CD14-positive monocyte (primary cell): ENCODE data around the gene ZNF662. TPM values are rescaled to one million over a fixed set of nuclear protein-coding genes. Genes with fewer than 3 reads are reported as not detected.

Source experiments
- DNase-seq, 3 donors: peaks; one replicate each; pipeline ENCODE4 v3.0.0-alpha.2; 2011 to 2022
- H2AFZ ChIP-seq: 2 replicates; pipeline ENCODE4 v1.6.0; 2012; ENCODE audit warnings: mild to moderate bottlenecking, low read depth, low read length, inconsistent platforms; ENCODE audit not compliant: insufficient read depth, poor library complexity, severe bottlenecking
- H3K27ac ChIP-seq, 2 donors: 1 replicate in 1 of 2; 2 replicates in 1 of 2; pipeline ENCODE4 v1.5.1; 2012 to 2013; ENCODE audit warnings: low read length in 2 of 2, control low read depth in 1 of 2, inconsistent platforms in 1 of 2, low read depth in 1 of 2, mild to moderate bottlenecking in 1 of 2
- H3K27me3 ChIP-seq, 2 donors: one replicate each; pipeline versions ENCODE4 v1.6.0 to v1.6.1; 2011 to 2013; ENCODE audit warnings: low read length in 2 of 2; ENCODE audit not compliant: control insufficient read depth in 2 of 2, insufficient read depth in 2 of 2
- H3K36me3 ChIP-seq, 2 donors: replicated peaks in 1 of 2; 1 replicate in 1 of 2; 2 replicates in 1 of 2; pipeline versions ENCODE4 v1.5.1 to v1.6.1; 2012 to 2013; ENCODE audit warnings: low read length in 2 of 2, control low read depth in 1 of 2, inconsistent platforms in 1 of 2, mild to moderate bottlenecking in 1 of 2; ENCODE audit not compliant: insufficient read depth in 2 of 2, control insufficient read depth in 1 of 2
- H3K4me1 ChIP-seq, 2 donors: 1 replicate in 1 of 2; 2 replicates in 1 of 2; pipeline versions ENCODE4 v1.5.1 to v1.6.1; 2012 to 2013; ENCODE audit warnings: low read length in 2 of 2, control low read depth in 1 of 2, inconsistent platforms in 1 of 2, mild to moderate bottlenecking in 1 of 2, moderate library complexity in 1 of 2; ENCODE audit not compliant: insufficient read depth in 2 of 2, control insufficient read depth in 1 of 2
- H3K4me2 ChIP-seq: replicated peaks from 2 replicates; pipeline ENCODE3; 2012; ENCODE audit warnings: low read length, moderate library complexity, mild to moderate bottlenecking; ENCODE audit not compliant: poor library complexity, severe bottlenecking; ENCODE audit errors: extremely low read depth
- H3K4me3 ChIP-seq, 3 experiments: fragments of 200-600 bp in 1 of 3; sonication (generic) in 1 of 3; replicated peaks in 1 of 3; 1 replicate in 2 of 3; 2 replicates in 1 of 3; pipeline ENCODE4 v1.5.1; 2011 to 2013; ENCODE audit warnings: low read length in 3 of 3, mild to moderate bottlenecking in 3 of 3, control low read depth in 2 of 3, low read depth in 2 of 3, inconsistent platforms in 1 of 3, moderate library complexity in 1 of 3
- H3K79me2 ChIP-seq: 2 replicates; pipeline ENCODE4 v1.6.0; 2012; ENCODE audit warnings: mild to moderate bottlenecking, control low read depth, inconsistent platforms, low read length, moderate library complexity; ENCODE audit not compliant: insufficient read depth
- H3K9ac ChIP-seq: 2 replicates; pipeline ENCODE4 v1.6.0; 2017; ENCODE audit warnings: low read length, mild to moderate bottlenecking; ENCODE audit not compliant: insufficient read depth, poor library complexity, severe bottlenecking
- H3K9me3 ChIP-seq, 2 donors: replicated peaks in 1 of 2; 1 replicate in 1 of 2; 2 replicates in 1 of 2; pipeline versions ENCODE4 v1.5.1 to v1.6.1; 2012 to 2013; ENCODE audit warnings: low read length in 2 of 2, control low read depth in 1 of 2; ENCODE audit not compliant: control insufficient read depth in 1 of 2, insufficient read depth in 1 of 2
- H4K20me1 ChIP-seq: 2 replicates; pipeline ENCODE4 v1.6.0; 2012; ENCODE audit warnings: mild to moderate bottlenecking, low read length, control low read depth, moderate library complexity; ENCODE audit not compliant: insufficient read depth
- H3K27ac Mint-ChIP-seq, 7 donors: one replicate each; pipeline ENCODE4 v1.8.0; 2020; ENCODE audit warnings: mild to moderate bottlenecking in 7 of 7, mixed read lengths in 7 of 7, moderate library complexity in 6 of 7, inconsistent platforms in 2 of 7
- H3K27me3 Mint-ChIP-seq, 3 donors: one replicate each; pipeline ENCODE4 v1.8.0; 2021 to 2022; ENCODE audit warnings: low read depth in 3 of 3, mild to moderate bottlenecking in 3 of 3, mixed read lengths in 3 of 3, moderate library complexity in 3 of 3, inconsistent platforms in 1 of 3
- H3K36me3 Mint-ChIP-seq, 2 donors: one replicate each; pipeline ENCODE4 v1.8.0; 2020; ENCODE audit warnings: mixed read lengths in 2 of 2, inconsistent platforms in 1 of 2, mild to moderate bottlenecking in 1 of 2
- H3K4me1 Mint-ChIP-seq: one replicate; pipeline ENCODE4 v1.8.0; 2020; ENCODE audit warnings: mild to moderate bottlenecking, mixed read lengths
- H3K4me3 Mint-ChIP-seq, 2 donors: one replicate each; pipeline ENCODE4 v1.8.0; 2020; ENCODE audit warnings: mild to moderate bottlenecking in 2 of 2, mixed read lengths in 2 of 2, moderate library complexity in 1 of 2
- H3K9me3 Mint-ChIP-seq, 7 donors: one replicate each; pipeline ENCODE4 v1.8.0; 2020 to 2022; ENCODE audit warnings: mixed read lengths in 7 of 7, mild to moderate bottlenecking in 6 of 7, moderate library complexity in 6 of 7, inconsistent platforms in 2 of 7
- WGBS: methylation state at CpG from one replicate; pipeline ENCODE4 v1.1.5; 2013; ENCODE audit warnings: missing lambda C conversion rate; ENCODE audit not compliant: insufficient coverage; 5-methylcytosine and 5-hydroxymethylcytosine counted together
- intact Hi-C, 2 donors: fragments of 100-400 bp; cut with micrococcal nuclease; formaldehyde crosslinking; loops; one replicate each; pipeline versions ENCODE4 v1.15.0 to v1.15.1; 2023
- polyA plus RNA-seq, 3 donors: library from polyadenylated mRNA; depleted of rRNA in 1 of 3; unstranded in 2 of 3; stranded (reverse) in 1 of 3; fragments of 300-500 nt in 2 of 3; fragments of >200 nt in 1 of 3; fragmentation: Illumina TruSeq in 2 of 3; gene quantifications; 1 replicate in 2 of 3; 2 replicates in 1 of 3; pipeline ENCODE4 v1.2.3, GENCODE V29; 2012 to 2021
- TF ChIP-seq, protein P1 (sequence below): fragments of 200-600 bp; IDR thresholded peaks from one replicate; pipeline ENCODE4 v1.8.0; 2022; ENCODE audit warnings: antibody characterized with exemption, mild to moderate bottlenecking

ZNF662 gene
- polyA plus RNA-seq, 3 donors, result 0.09 TPM; not detected in 2

- intact Hi-C loops, result no loop called here
- no peaks in the 10 kb centered on the region for H3K9me3 ChIP-seq
- no peak overlapping the region for H3K4me2 ChIP-seq
- H3K27me3 ChIP-seq, result no peaks in the 10 kb centered on the region
- 88% methylated on average over 5 of the region's 5 CpGs for WGBS
- no peaks in the 10 kb centered on the region for H3K79me2 ChIP-seq
- TF ChIP-seq, protein P1, sequence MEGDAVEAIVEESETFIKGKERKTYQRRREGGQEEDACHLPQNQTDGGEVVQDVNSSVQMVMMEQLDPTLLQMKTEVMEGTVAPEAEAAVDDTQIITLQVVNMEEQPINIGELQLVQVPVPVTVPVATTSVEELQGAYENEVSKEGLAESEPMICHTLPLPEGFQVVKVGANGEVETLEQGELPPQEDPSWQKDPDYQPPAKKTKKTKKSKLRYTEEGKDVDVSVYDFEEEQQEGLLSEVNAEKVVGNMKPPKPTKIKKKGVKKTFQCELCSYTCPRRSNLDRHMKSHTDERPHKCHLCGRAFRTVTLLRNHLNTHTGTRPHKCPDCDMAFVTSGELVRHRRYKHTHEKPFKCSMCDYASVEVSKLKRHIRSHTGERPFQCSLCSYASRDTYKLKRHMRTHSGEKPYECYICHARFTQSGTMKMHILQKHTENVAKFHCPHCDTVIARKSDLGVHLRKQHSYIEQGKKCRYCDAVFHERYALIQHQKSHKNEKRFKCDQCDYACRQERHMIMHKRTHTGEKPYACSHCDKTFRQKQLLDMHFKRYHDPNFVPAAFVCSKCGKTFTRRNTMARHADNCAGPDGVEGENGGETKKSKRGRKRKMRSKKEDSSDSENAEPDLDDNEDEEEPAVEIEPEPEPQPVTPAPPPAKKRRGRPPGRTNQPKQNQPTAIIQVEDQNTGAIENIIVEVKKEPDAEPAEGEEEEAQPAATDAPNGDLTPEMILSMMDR, result no peak
- no peaks in the 10 kb centered on the region for H3K4me1 ChIP-seq
- Mint-ChIP-seq H3K36me3 (no peaks in the 10 kb centered on the region), H3K9me3 (peaks cover 0 to 5% (median 0%) of the 10 kb centered on the region in 7 donors), H3K4me3 (no peak overlapping the region), H3K4me1 (no peaks in the 10 kb centered on the region), H3K27me3 (peaks cover 0 to 1% (median 0%) of the 10 kb centered on the region in 3 donors), H3K27ac (no peak overlapping the region)
- no peaks in the 10 kb centered on the region for H4K20me1 ChIP-seq
- no peak overlapping the region for H3K9ac ChIP-seq
- no peaks in the 10 kb centered on the region for H3K36me3 ChIP-seq
- no peak overlapping the region for H3K27ac ChIP-seq
- no peak for DNase-seq
- H2AFZ ChIP-seq, result no peak overlapping the region
- no peak overlapping the region for H3K4me3 ChIP-seq
These were observed 40.1 kb downstream of the ZNF662 start for GRCh38 chr3:42946050-42946449.

GRCh38 chr3:42957573-42957972, 51.6 kb downstream of the ZNF662 start:
- Mint-ChIP-seq H3K9me3 (peaks cover 0 to 2% (median 0%) of the 10 kb centered on the region in 7 donors), H3K27me3 (peaks cover 0 to 9% (median 1%) of the 10 kb centered on the region in 3 donors), H3K4me1 (no peaks in the 10 kb centered on the region), H3K36me3 (no peaks in the 10 kb centered on the region), H3K4me3 (no peak overlapping the region), H3K27ac (no peak overlapping the region)
- DNase-seq, result no peak
- H3K9me3 ChIP-seq, result no peaks in the 10 kb centered on the region
- TF ChIP-seq, protein P1, result no peak
- no CpG with 5 or more reads among the region's 3 CpGs for WGBS
- H2AFZ ChIP-seq, result no peak overlapping the region
- no peak overlapping the region for H3K4me3 ChIP-seq
- no peak overlapping the region for H3K4me2 ChIP-seq
- H3K36me3 ChIP-seq, result no peaks in the 10 kb centered on the region
- H4K20me1 ChIP-seq, result no peaks in the 10 kb centered on the region
- no peaks in the 10 kb centered on the region for H3K79me2 ChIP-seq
- intact Hi-C loops, result no loop called here
- no peak overlapping the region for H3K27ac ChIP-seq
- no peak overlapping the region for H3K9ac ChIP-seq
- H3K4me1 ChIP-seq, result no peaks in the 10 kb centered on the region
- H3K27me3 ChIP-seq, result no peaks in the 10 kb centered on the region
